ENCODE measurements around the gene NCKAP5. TPM values are rescaled to one million over a fixed set of nuclear protein-coding genes. Genes with fewer than 3 reads are reported as not detected.

NCKAP5 gene
- total RNA-seq, 1 donor from 2014 or later, result 2.7 TPM

DNA sequence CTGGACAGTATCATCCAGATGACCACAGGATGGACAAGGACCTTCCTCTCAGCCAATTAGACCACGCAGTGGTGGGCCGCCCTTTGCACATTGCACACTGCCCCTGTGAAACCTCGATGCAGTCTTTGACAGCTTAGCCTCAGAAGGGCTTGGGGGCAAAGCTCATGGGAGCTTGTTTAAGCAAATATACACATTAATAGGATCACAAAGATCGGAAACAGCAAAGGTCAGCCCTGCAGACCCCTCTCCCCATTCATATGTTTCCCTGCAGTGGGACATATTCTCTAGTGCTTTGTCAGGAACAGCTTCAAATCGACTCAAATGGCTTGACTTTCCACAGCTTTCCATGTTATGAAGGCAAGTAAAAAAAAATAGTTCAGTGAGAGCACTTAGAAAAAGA lies 708.7 kb downstream of the NCKAP5 start:
- H3K27me3 Mint-ChIP-seq (ENCODE audit: low read depth, unreplicated experiment), result peaks cover 6% of the 10 kb centered on the region
- Histone ChIP-seq H3K27me3 (ENCODE audit: insufficient read depth, low read length) (no peaks in the 10 kb centered on the region), H3K9me3 (ENCODE audit: insufficient read depth, low read depth, low read length) (no peaks in the 10 kb centered on the region), H3K36me3 (ENCODE audit: insufficient read depth, low read length) (no peaks in the 10 kb centered on the region), H3K9ac (ENCODE audit: low read length) (no peak overlapping the region), H3K27ac (ENCODE audit: low read depth, low read length) (no peak overlapping the region), H3K4me1 (ENCODE audit: insufficient read depth, low read length) (no peaks in the 10 kb centered on the region), H3K4me2 (ENCODE audit: low read length) (no peak overlapping the region), H2AFZ (ENCODE audit: low read depth, low read length) (no peak overlapping the region), H3K4me3 (ENCODE audit: insufficient read depth, low read depth, low read length) (no peak overlapping the region), H4K20me1 (ENCODE audit: insufficient read depth, low read length) (no peaks in the 10 kb centered on the region), H3K79me2 (ENCODE audit: insufficient read depth, low read length) (no peaks in the 10 kb centered on the region)
- no peak overlapping the region for H3K4me3 Mint-ChIP-seq (ENCODE audit: unreplicated experiment)
- no peaks in the 10 kb centered on the region for H3K36me3 Mint-ChIP-seq (ENCODE audit: low read depth, unreplicated experiment)
- H3K27ac Mint-ChIP-seq (ENCODE audit: unreplicated experiment), result no peak overlapping the region
- FAIRE-seq (no peak), DNase-seq (ENCODE audit: low read depth) (no peak)
- no peaks in the 10 kb centered on the region for H3K9me3 Mint-ChIP-seq (ENCODE audit: unreplicated experiment)
- H3K4me1 Mint-ChIP-seq (ENCODE audit: low read depth, unreplicated experiment), result peaks cover 2% of the 10 kb centered on the region
- TF ChIP-seq CTCF (IDR thresholded peaks at IDR 0.05; ENCODE audit: insufficient read depth, low read depth, low read length) (no peak), EZH2 (IDR thresholded peaks at IDR 0.05; ENCODE audit: insufficient read depth, low read length) (no peak)

DNA sequence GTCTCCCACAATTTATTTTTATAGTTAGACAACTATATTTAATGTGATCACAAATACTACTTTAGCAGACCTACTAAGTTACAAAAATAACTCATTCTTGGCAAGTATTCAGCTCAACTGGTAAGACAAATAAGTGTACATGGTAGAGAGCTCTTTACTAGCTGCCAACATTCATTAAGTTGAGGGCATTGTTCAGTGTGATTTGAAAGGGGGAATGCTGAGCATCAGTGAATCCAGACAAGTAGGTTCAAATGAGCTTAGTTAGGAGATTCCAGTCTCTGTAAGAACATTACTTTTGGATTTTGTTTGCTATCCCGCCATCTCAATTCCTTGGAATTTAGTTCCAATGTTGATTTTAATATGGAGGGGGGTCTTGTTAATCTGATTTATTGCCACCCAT lies 710.9 kb downstream of the NCKAP5 start:
- Histone ChIP-seq H3K4me2 (ENCODE audit: low read length) (no peak overlapping the region), H4K20me1 (ENCODE audit: insufficient read depth, low read length) (no peaks in the 10 kb centered on the region), H3K79me2 (ENCODE audit: insufficient read depth, low read length) (no peaks in the 10 kb centered on the region), H3K27me3 (ENCODE audit: insufficient read depth, low read length) (no peaks in the 10 kb centered on the region), H3K36me3 (ENCODE audit: insufficient read depth, low read length) (no peaks in the 10 kb centered on the region), H2AFZ (ENCODE audit: low read depth, low read length) (no peak overlapping the region), H3K4me1 (ENCODE audit: insufficient read depth, low read length) (no peaks in the 10 kb centered on the region), H3K9me3 (ENCODE audit: insufficient read depth, low read depth, low read length) (no peaks in the 10 kb centered on the region), H3K27ac (ENCODE audit: low read depth, low read length) (no peak overlapping the region), H3K9ac (ENCODE audit: low read length) (no peak overlapping the region), H3K4me3 (ENCODE audit: insufficient read depth, low read depth, low read length) (no peak overlapping the region)
- Mint-ChIP-seq H3K36me3 (ENCODE audit: low read depth, unreplicated experiment) (no peaks in the 10 kb centered on the region), H3K9me3 (ENCODE audit: unreplicated experiment) (no peaks in the 10 kb centered on the region), H3K27me3 (ENCODE audit: low read depth, unreplicated experiment) (peaks cover 12% of the 10 kb centered on the region), H3K4me3 (ENCODE audit: unreplicated experiment) (no peak overlapping the region), H3K27ac (ENCODE audit: unreplicated experiment) (no peak overlapping the region), H3K4me1 (ENCODE audit: low read depth, unreplicated experiment) (peaks cover 2% of the 10 kb centered on the region)
- TF ChIP-seq EZH2 (IDR thresholded peaks at IDR 0.05; ENCODE audit: insufficient read depth, low read length), result no peak
- no peak for TF ChIP-seq CTCF (IDR thresholded peaks at IDR 0.05; ENCODE audit: insufficient read depth, low read depth, low read length)
- no peak for DNase-seq (ENCODE audit: low read depth)
- no peak for FAIRE-seq

GRCh38 chr2:132850688-132851087 lies 717.6 kb downstream of the NCKAP5 start:
- Histone ChIP-seq H3K4me3 (ENCODE audit: insufficient read depth, low read depth, low read length) (no peak overlapping the region), H3K4me2 (ENCODE audit: low read length) (no peak overlapping the region), H4K20me1 (ENCODE audit: insufficient read depth, low read length) (no peaks in the 10 kb centered on the region), H3K9me3 (ENCODE audit: insufficient read depth, low read depth, low read length) (no peaks in the 10 kb centered on the region), H3K4me1 (ENCODE audit: insufficient read depth, low read length) (peaks cover 5% of the 10 kb centered on the region), H3K36me3 (ENCODE audit: insufficient read depth, low read length) (no peaks in the 10 kb centered on the region), H3K27me3 (ENCODE audit: insufficient read depth, low read length) (no peaks in the 10 kb centered on the region), H3K27ac (ENCODE audit: low read depth, low read length) (no peak overlapping the region), H3K9ac (ENCODE audit: low read length) (no peak overlapping the region), H2AFZ (ENCODE audit: low read depth, low read length) (no peak overlapping the region), H3K79me2 (ENCODE audit: insufficient read depth, low read length) (no peaks in the 10 kb centered on the region)
- Mint-ChIP-seq H3K9me3 (ENCODE audit: unreplicated experiment) (no peaks in the 10 kb centered on the region), H3K27ac (ENCODE audit: unreplicated experiment) (no peak overlapping the region), H3K4me1 (ENCODE audit: low read depth, unreplicated experiment) (peaks cover 9% of the 10 kb centered on the region), H3K36me3 (ENCODE audit: low read depth, unreplicated experiment) (no peaks in the 10 kb centered on the region), H3K4me3 (ENCODE audit: unreplicated experiment) (no peak overlapping the region), H3K27me3 (ENCODE audit: low read depth, unreplicated experiment) (peaks cover 12% of the 10 kb centered on the region)
- no peak for DNase-seq (ENCODE audit: low read depth)
- TF ChIP-seq CTCF (IDR thresholded peaks at IDR 0.05; ENCODE audit: insufficient read depth, low read depth, low read length) (no peak), EZH2 (IDR thresholded peaks at IDR 0.05; ENCODE audit: insufficient read depth, low read length) (no peak)
- no peak for FAIRE-seq
